Suppressor macrophage treated with lipopolysaccharide for 1 hour (primary cell): ENCODE results near the gene CSNK2A1.

Source experiments
- DNase-seq, 3 donors: peaks; one replicate each; pipeline ENCODE4 v3.0.0-alpha.2; 2020 to 2022

CSNK2A1 gene

GRCh38 chr20:427849-428657 lies 115.5 kb downstream of the CSNK2A1 start:
- no peak for DNase-seq

- DNase-seq, result no peak
Observed at GRCh38 chr20:427401-427800, 116.2 kb downstream of the CSNK2A1 start.

GRCh38 chr20:426566-426965 lies 117.0 kb downstream of the CSNK2A1 start:
- DNase-seq, result peak; percentile 28 to 41 (median 36)
